HG02981 (cell line): ENCODE measurements around the gene KCNJ11.
A peak's percentile ranks its signal among the peaks of the same experiment; 100 is the strongest.

ENCODE experiments used
- ATAC-seq: cut with Tn5 transposase; IDR thresholded peaks from one replicate; pipeline ENCODE4 v1.9.1; 2021; ENCODE audit warnings: mild to moderate bottlenecking, moderate library complexity; ENCODE audit not compliant: unreplicated experiment

The KCNJ11 gene

DNA sequence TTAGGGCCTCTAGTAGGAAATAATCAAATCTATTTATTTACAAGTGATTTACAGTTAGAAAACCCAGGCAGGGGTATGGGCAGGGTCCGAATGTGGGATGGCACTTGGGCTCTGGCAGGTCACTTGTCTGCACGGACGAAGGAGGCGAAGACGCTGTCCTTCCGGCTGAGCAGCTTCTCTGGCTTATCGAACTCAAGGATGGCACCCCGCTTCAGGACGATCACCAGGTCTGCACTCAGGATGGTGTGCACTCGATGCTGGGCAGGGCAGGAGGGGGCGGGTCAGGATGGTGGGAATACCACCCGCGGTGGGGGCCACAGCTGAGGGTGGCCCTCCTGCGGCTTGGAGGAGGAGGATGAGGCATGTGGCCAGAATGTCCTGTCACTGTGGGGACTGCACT is 4.4 kb upstream of the KCNJ11 start:
- ATAC-seq = no peak

GRCh38 chr11:17391493-17392355 is 3.3 kb upstream of the KCNJ11 start:
- ATAC-seq = no peak

GRCh38 chr11:17389957-17390649 is 1.6 kb upstream of the KCNJ11 start:
- ATAC-seq = no peak

DNA sequence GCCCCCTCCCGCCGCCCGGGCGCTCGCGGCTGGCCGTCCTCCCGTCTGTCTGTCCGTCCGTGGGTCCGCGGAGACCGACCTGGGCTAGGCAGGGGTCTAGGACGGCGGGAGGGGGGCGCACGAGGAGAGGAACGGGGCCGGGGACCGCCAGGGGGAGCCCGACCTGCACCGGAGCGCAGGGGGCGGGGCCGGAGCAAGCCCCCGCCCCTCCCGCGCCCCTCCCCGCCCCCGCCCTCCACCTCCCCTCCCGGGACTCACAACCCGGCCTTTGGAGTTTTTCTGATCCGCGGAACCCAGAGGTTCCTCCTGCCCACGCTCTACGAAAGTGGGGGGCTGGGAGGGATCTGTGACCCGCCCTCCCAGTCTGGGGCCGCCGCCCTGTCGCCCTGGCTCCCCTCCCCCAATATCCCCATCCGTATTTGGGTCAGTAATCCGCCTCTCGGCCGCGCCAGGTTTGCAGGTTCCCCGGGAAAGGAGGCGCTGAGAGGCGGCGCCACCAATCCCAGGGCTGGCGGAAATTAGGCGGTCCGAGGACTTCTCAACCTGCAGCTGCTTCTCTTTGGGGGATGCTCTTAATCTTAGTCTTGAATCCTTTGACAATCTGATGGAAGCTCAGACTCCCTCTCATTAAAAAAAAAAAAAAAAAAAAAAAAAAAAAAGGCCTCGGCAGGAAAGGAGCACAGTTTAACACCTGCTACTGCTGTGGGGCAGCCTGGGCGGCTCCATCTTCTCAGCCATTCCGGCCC is 925 bp upstream of the KCNJ11 start:
- ATAC-seq = peak; percentile 48

GRCh38 chr11:17387811-17388210 is 648 bp downstream of the KCNJ11 start:
- no peak for ATAC-seq

DNA sequence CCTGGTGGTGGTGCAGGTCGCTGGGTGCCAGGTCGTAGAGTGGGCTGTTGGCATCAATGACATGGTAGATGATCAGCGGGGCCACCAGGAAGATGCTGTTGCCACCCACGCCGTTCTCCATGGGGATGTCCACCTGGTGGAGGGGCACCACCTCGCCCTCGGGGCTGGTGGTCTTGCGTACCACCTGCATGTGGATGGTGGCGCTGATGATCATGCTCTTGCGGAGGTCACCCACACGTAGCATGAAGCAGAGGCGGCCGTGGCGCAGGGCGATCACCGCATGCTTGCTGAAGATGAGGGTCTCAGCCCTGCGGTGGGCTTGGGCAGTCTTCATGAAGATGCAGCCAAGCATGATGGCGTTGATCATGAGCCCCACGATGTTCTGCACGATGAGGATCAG is 1.2 kb downstream of the KCNJ11 start:
- no peak for ATAC-seq

GRCh38 chr11:17386331-17387084 is 2.0 kb downstream of the KCNJ11 start:
- peak; percentile 55 for ATAC-seq

GRCh38 chr11:17385926-17386325 is 2.5 kb downstream of the KCNJ11 start:
- no peak for ATAC-seq

DNA sequence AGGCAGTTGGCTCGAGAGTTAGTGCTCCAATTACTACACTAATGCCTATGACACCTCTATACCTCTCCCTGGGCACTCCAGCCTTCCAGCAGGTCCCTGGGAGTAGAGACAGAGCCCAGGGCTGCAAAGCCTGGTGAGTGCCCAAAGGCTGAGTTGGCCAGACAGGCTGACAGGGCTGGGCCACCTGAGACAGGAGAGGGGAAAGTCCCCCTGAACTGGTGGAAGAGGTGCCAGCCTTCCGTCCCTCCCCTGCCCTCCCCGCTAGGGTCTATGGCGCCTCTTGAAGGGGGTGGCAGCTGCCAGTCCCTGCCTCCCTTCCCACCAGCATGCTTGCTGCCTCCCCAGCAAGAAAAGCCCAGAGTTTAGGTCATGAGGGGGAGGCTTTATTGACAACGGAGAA is 3.0 kb downstream of the KCNJ11 start:
- ATAC-seq = no peak

- peak; percentile 46 for ATAC-seq
Observed at GRCh38 chr11:17384002-17384511, 4.4 kb downstream of the KCNJ11 start.

DNA sequence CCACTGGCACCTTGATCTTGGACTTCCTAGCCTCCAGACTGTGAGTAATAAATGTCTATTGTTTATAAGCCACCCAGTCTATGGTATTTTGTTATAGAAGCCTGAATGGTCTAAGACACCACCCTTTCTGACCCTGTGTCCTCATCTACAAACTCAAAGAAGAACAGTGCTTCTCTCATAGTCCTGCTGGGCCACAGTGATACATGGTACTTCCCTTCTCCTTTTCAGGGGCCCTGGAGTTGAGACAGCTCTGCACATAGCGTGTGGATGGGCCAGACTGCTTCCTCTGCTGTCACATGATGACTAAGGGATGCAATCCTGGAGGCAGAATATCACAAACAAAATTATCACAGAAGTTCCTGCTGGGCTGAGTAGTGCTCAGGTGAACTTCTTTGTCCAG is 5.0 kb downstream of the KCNJ11 start:
- no peak for ATAC-seq

GRCh38 chr11:17382046-17382728 is 6.3 kb downstream of the KCNJ11 start:
- ATAC-seq = no peak

DNA sequence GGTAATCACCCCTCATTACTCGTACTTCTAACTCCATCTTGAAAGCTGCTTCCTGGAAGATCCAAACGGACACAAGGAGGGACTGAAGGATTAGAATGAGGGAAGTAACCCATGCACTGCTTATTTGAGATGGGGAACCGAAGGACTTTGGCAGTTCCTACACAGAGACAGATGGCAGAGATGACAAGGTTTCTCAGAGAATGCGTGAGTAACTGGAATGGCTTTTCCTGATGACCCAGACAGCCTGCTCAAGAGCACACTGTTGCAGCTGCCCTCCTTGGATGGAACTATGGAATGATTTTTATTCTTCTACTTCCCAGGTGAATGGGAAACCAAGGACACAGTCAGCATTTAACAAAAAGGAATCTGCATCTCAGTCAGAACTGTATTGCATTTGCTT is 7.3 kb downstream of the KCNJ11 start:
- no peak for ATAC-seq

DNA sequence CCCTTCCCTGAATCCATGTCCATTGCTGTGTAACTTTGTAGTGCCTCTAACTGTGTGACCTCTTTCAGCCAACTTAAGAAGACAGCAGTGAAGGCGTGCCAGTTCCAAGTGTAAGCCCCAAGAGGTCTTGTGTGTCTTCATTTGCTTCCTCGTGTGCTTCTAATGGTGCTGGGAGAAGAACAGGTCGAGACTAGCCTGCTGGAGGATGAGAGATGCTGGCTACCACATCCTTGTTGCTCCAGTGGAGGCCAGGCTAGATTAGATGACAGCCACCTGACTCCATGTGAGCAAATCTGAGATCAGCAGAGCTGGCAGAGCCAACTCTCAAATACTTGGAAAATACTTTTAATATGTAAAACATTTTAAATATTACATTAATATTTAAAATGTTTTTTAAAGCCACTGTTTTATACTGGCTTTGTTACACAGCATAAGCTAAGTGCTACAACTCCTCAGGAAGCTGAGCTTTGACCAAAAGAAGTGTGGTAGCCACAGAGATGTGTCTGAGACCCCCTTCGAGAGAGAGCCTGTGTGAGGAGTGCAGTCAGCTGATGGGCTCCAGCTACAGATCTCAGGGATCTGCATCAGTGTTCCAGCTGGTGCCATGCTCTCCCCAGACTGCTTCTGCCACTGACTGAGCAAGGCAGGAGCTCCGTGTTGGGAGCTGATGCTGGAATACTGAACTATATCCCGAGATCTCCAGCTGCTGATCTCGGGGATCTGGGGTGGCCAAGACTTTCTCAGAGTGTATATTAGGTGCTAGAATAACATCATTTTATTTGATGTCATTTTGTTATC is 8.9 kb downstream of the KCNJ11 start:
- ATAC-seq = no peak

- ATAC-seq = no peak
Observed at GRCh38 chr11:17378655-17379054, 9.8 kb downstream of the KCNJ11 start.

DNA sequence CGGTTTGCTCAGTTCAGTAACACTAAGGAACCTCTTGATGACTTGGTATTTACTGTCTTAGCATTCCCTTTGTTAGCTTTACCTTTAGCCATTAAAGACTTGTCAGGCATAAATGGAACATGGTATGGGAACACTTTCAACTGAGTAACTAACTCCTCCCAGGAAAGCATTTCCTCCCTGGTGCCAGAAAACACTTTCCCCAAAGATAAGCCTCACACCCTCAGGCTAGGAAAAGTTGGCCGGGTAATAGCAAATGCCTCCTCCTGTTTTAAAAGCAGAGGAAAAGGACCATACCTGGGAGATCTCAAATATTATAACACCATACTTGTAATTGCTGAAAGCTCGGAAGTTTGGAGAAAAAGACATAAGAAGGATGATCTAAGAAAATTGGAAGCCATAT is 12.0 kb downstream of the KCNJ11 start:
- no peak for ATAC-seq

- ATAC-seq = no peak
Observed at GRCh38 chr11:17375547-17375946, 12.9 kb downstream of the KCNJ11 start.

DNA sequence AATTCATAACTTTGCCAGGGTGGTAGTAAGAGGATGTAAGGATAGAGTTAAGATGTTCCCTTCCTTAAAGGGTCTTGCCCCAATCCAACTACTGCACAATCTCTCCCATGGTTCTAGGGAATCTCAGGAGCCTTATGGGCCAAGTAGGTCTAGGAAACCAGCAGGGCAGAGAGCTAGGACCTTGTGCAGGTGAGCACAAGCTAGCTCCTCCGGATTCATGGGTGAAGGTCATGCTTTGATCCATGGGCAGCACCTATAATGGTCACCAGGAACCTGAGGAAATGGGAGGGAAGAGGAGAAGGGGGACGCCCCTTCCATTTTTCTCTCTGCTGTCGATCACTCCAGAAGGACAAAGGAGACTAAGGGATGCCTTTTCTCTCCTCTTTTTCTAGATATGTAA is 16.8 kb downstream of the KCNJ11 start:
- ATAC-seq = no peak

- ATAC-seq = no peak
Observed at GRCh38 chr11:17369684-17370243, 18.7 kb downstream of the KCNJ11 start.
